ENCODE measurements around the gene ARMC2.

- TF ChIP-seq CTCF (IDR thresholded peaks at IDR 0.05) (no peak), EZH2 (IDR thresholded peaks at IDR 0.05) (no peak)
Observed at GRCh38 chr6:108902382-108902792, 54.2 kb downstream of the ARMC2 start.
